OCI-LY1 (cell line): Measurements from ENCODE around the gene RNU7-1.

Experiments
- H2AFZ ChIP-seq: fragments of 200-600 bp; sonication (generic), shearing (Covaris generic); 2 replicates; pipeline ENCODE4 v1.6.0; 2014; ENCODE audit warnings: antibody characterized with exemption, mild to moderate bottlenecking, low read length
- H3F3A ChIP-seq: fragments of 200-600 bp; sonication (generic), shearing (Covaris generic); 2 replicates; pipeline ENCODE4 v1.6.0; 2014; ENCODE audit warnings: mild to moderate bottlenecking, antibody characterized with exemption, low read length, moderate library complexity; ENCODE audit not compliant: insufficient read depth
- H3K27ac ChIP-seq: fragments of 200-600 bp; sonication (generic); 2 replicates; pipeline ENCODE4 v1.5.1; 2014; ENCODE audit warnings: low read length, mixed run types, mild to moderate bottlenecking, low read depth; ENCODE audit not compliant: poor library complexity, severe bottlenecking
- H3K27me3 ChIP-seq: fragments of 200-600 bp; sonication (generic); 2 replicates; pipeline ENCODE4 v1.6.0; 2014; ENCODE audit warnings: antibody characterized with exemption, mild to moderate bottlenecking, low read length, moderate library complexity; ENCODE audit not compliant: insufficient read depth
- H3K36me3 ChIP-seq: fragments of 200-600 bp; sonication (generic); 2 replicates; pipeline ENCODE4 v1.6.1; 2014; ENCODE audit warnings: mild to moderate bottlenecking, antibody characterized with exemption, low read length, moderate library complexity, mixed read lengths; ENCODE audit not compliant: insufficient read depth
- H3K4me1 ChIP-seq: fragments of 200-600 bp; sonication (generic); 2 replicates; pipeline ENCODE4 v1.5.1; 2014; ENCODE audit warnings: mild to moderate bottlenecking, low read length, moderate library complexity; ENCODE audit not compliant: insufficient read depth, severe bottlenecking
- H3K4me2 ChIP-seq: fragments of 200-600 bp; sonication (generic), shearing (Covaris generic); 2 replicates; pipeline ENCODE4 v1.6.1; 2014; ENCODE audit warnings: low read length
- H3K4me3 ChIP-seq: fragments of 200-600 bp; sonication (generic); 2 replicates; pipeline ENCODE4 v1.5.1; 2014; ENCODE audit warnings: low read length, low read depth, mild to moderate bottlenecking, mixed read lengths; ENCODE audit not compliant: poor library complexity, severe bottlenecking
- H3K79me2 ChIP-seq: fragments of 200-600 bp; shearing (Covaris generic); 2 replicates; pipeline ENCODE4 v1.6.1; 2016; ENCODE audit warnings: mixed run types, low read length, mixed read lengths; ENCODE audit not compliant: insufficient read depth
- H3K9ac ChIP-seq: fragments of 200-600 bp; sonication (generic), shearing (Covaris generic); 2 replicates; pipeline ENCODE4 v1.6.1; 2014; ENCODE audit warnings: mild to moderate bottlenecking, low read length, mixed read lengths
- H3K9me2 ChIP-seq: fragments of 200-600 bp; sonication (generic), shearing (Covaris generic); 2 replicates; pipeline ENCODE4 v1.6.1; 2014; ENCODE audit warnings: low read depth, mild to moderate bottlenecking, low read length, mixed read lengths
- H3K9me3 ChIP-seq: fragments of 200-600 bp; shearing (Covaris generic); 2 replicates; pipeline ENCODE4 v1.6.1; 2014; ENCODE audit warnings: low read length, mixed read lengths
- H4K20me1 ChIP-seq: fragments of 200-600 bp; sonication (generic), shearing (Covaris generic); 2 replicates; pipeline ENCODE4 v1.6.0; 2016; ENCODE audit warnings: mild to moderate bottlenecking, low read length; ENCODE audit not compliant: insufficient read depth
- CTCF ChIP-seq: fragments of 200-600 bp; sonication (generic), shearing (Covaris generic); IDR thresholded peaks from 2 replicates; pipeline ENCODE4 v1.5.1; 2017; ENCODE audit warnings: mild to moderate bottlenecking, antibody characterized with exemption, low read length, moderate library complexity, mixed read lengths
- EZH2 ChIP-seq: fragments of 200-600 bp; sonication (generic), shearing (Covaris generic); IDR thresholded peaks from 2 replicates; pipeline ENCODE4 v1.8.0; 2017; ENCODE audit warnings: borderline replicate concordance, mixed run types, mild to moderate bottlenecking, antibody characterized with exemption, low read length, moderate library complexity, mixed read lengths

The RNU7-1 gene

GRCh38 chr12:6899427-6899826 lies 44.2 kb upstream of the RNU7-1 start:
- H3K9me3 ChIP-seq: no peaks in the 10 kb centered on the region
- peaks cover 16% of the 10 kb centered on the region for H3K4me1 ChIP-seq
- no peaks in the 10 kb centered on the region for H3F3A ChIP-seq
- no peak overlapping the region for H3K9ac ChIP-seq
- H3K4me3 ChIP-seq: no peak overlapping the region
- TF ChIP-seq CTCF (no peak), EZH2 (no peak)
- no peak overlapping the region for H2AFZ ChIP-seq
- no peaks in the 10 kb centered on the region for H4K20me1 ChIP-seq
- no peaks in the 10 kb centered on the region for H3K36me3 ChIP-seq
- no peak overlapping the region for H3K27ac ChIP-seq
- no peaks in the 10 kb centered on the region for H3K79me2 ChIP-seq
- H3K9me2 ChIP-seq: no peaks in the 10 kb centered on the region
- H3K4me2 ChIP-seq: no peak overlapping the region
- no peaks in the 10 kb centered on the region for H3K27me3 ChIP-seq

GRCh38 chr12:6899837-6900519 lies 43.6 kb upstream of the RNU7-1 start:
- Histone ChIP-seq H3K9me2 (no peaks in the 10 kb centered on the region), H3K36me3 (no peaks in the 10 kb centered on the region), H2AFZ (no peak overlapping the region), H4K20me1 (no peaks in the 10 kb centered on the region), H3K4me3 (no peak overlapping the region), H3K9ac (no peak overlapping the region), H3K27ac (no peak overlapping the region), H3K27me3 (no peaks in the 10 kb centered on the region), H3K4me2 (no peak overlapping the region), H3F3A (no peaks in the 10 kb centered on the region), H3K9me3 (no peaks in the 10 kb centered on the region), H3K4me1 (peaks cover 18% of the 10 kb centered on the region), H3K79me2 (no peaks in the 10 kb centered on the region)
- TF ChIP-seq EZH2 (no peak), CTCF (no peak)

GRCh38 chr12:6902448-6902847 lies 41.2 kb upstream of the RNU7-1 start:
- Histone ChIP-seq H2AFZ (no peak overlapping the region), H3K4me2 (no peak overlapping the region)

More at GRCh38 chr12:6902448-6902847, 41.2 kb upstream of the RNU7-1 start:
- Histone ChIP-seq H4K20me1 (no peaks in the 10 kb centered on the region), H3K9me3 (no peaks in the 10 kb centered on the region), H3K27me3 (no peaks in the 10 kb centered on the region), H3K4me3 (no peak overlapping the region), H3K36me3 (no peaks in the 10 kb centered on the region), H3F3A (no peaks in the 10 kb centered on the region), H3K27ac (no peak overlapping the region), H3K79me2 (no peaks in the 10 kb centered on the region), H3K9me2 (no peaks in the 10 kb centered on the region), H3K9ac (no peak overlapping the region), H3K4me1 (peaks cover 24% of the 10 kb centered on the region)
- no peak for TF ChIP-seq EZH2
- TF ChIP-seq CTCF: no peak
